HEK293T (cell line): ENCODE measurements around the gene KRTAP12-4.
"Not testable (repeated sequence)": the region's sequence is repeated elsewhere in the genome, so short reads cannot be mapped to it uniquely, and the experiment has no call there.

Experiments used
- ARNT ChIP-seq: fragments of 450-650 bp; IDR thresholded peaks from 2 replicates; pipeline ENCODE4 v1.6.1; 2017; ENCODE audit warnings: mild to moderate bottlenecking
- BHLHE40 ChIP-seq: fragments of 450-650 bp; IDR thresholded peaks from 2 replicates; pipeline ENCODE4 v1.6.1; 2016; ENCODE audit warnings: mild to moderate bottlenecking, moderate library complexity, borderline replicate concordance
- CTBP1 ChIP-seq: fragments of 450-650 bp; IDR thresholded peaks from 2 replicates; pipeline ENCODE4 v1.6.1; 2016; ENCODE audit warnings: borderline replicate concordance
- ELF4 ChIP-seq: fragments of 450-650 bp; IDR thresholded peaks from 2 replicates; pipeline ENCODE4 v1.6.1; 2017; ENCODE audit warnings: antibody characterized with exemption
- FOXA1 ChIP-seq: fragments of 450-650 bp; IDR thresholded peaks from 2 replicates; pipeline ENCODE4 v1.6.1; 2016; ENCODE audit warnings: mild to moderate bottlenecking
- FOXM1 ChIP-seq: fragments of 450-650 bp; IDR thresholded peaks from 2 replicates; pipeline ENCODE4 v1.6.1; 2017; ENCODE audit warnings: mild to moderate bottlenecking, borderline replicate concordance
- LEF1 ChIP-seq: fragments of 450-650 bp; IDR thresholded peaks from 2 replicates; pipeline ENCODE4 v1.6.1; 2017; ENCODE audit warnings: mild to moderate bottlenecking, borderline replicate concordance
- NFRKB ChIP-seq: fragments of 450-650 bp; IDR thresholded peaks from 2 replicates; pipeline ENCODE4 v1.6.1; 2016; ENCODE audit warnings: mild to moderate bottlenecking, moderate library complexity
- PKNOX1 ChIP-seq: fragments of 450-650 bp; IDR thresholded peaks from 2 replicates; pipeline ENCODE4 v1.6.1; 2016
- SP1 ChIP-seq: fragments of 450-650 bp; IDR thresholded peaks from 2 replicates; pipeline ENCODE4 v1.6.1; 2017
- SUZ12 ChIP-seq: fragments of 450-650 bp; IDR thresholded peaks from 2 replicates; pipeline ENCODE4 v1.6.1; 2016; ENCODE audit warnings: mild to moderate bottlenecking
- TARDBP ChIP-seq: fragments of 450-650 bp; IDR thresholded peaks from 2 replicates; pipeline ENCODE4 v1.6.1; 2016

GRCh38 chr21:44638506-44639330 is 15.7 kb downstream of the KRTAP12-4 start:
- not testable (repeated sequence) for TF ChIP-seq NFRKB, CTBP1, FOXM1, TARDBP, LEF1, BHLHE40, SUZ12, ELF4, FOXA1, ARNT, SP1, PKNOX1
